Adrenal gland (tissue), 5 donors: ENCODE results near the gene KIAA1210.

Experiments used
- POLR2A ChIP-seq, 2 donors: fragments of 450-650 bp; IDR thresholded peaks; one replicate each; pipeline ENCODE4 v1.6.1; 2017; ENCODE audit warnings: antibody characterized with exemption in 2 of 2, mild to moderate bottlenecking in 2 of 2, moderate library complexity in 1 of 2
- TF ChIP-seq, protein P1 (sequence below), 6 experiments: fragments of 450-650 bp in 4 of 6; fragments of 200-600 bp in 2 of 6; sonication (generic) in 1 of 6; IDR thresholded peaks; 1 replicate in 5 of 6; 2 replicates in 1 of 6; pipeline versions ENCODE4 v1.5.1 to v1.8.0; 2016 to 2021; ENCODE audit warnings: antibody characterized with exemption in 6 of 6, mild to moderate bottlenecking in 2 of 6, moderate library complexity in 1 of 6
- donor health status: DM: no; HTN: no; CAD: no.

DNA sequence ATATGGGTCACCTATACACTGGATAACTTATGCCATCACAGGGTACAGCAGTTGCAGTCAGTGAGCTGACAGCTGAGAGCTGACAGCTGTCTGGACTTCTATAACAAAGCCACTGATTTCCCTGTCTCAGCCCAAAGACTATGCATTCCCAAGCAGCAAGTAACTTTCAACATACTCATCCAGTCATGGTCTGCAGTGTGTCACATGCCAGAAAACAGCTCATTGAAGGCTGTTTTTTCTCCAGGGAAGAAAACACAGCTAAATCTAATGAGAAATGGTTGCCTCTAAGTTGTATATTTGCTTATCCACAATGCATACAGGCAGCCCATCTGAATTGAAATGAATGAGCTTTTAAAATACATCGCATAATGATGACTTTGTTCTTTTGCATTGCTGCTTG, 6.3 kb downstream of the KIAA1210 start:
- TF ChIP-seq, protein P1, sequence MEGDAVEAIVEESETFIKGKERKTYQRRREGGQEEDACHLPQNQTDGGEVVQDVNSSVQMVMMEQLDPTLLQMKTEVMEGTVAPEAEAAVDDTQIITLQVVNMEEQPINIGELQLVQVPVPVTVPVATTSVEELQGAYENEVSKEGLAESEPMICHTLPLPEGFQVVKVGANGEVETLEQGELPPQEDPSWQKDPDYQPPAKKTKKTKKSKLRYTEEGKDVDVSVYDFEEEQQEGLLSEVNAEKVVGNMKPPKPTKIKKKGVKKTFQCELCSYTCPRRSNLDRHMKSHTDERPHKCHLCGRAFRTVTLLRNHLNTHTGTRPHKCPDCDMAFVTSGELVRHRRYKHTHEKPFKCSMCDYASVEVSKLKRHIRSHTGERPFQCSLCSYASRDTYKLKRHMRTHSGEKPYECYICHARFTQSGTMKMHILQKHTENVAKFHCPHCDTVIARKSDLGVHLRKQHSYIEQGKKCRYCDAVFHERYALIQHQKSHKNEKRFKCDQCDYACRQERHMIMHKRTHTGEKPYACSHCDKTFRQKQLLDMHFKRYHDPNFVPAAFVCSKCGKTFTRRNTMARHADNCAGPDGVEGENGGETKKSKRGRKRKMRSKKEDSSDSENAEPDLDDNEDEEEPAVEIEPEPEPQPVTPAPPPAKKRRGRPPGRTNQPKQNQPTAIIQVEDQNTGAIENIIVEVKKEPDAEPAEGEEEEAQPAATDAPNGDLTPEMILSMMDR (IDR thresholded peaks at IDR 0.05), result no peak
- TF ChIP-seq POLR2A (IDR thresholded peaks at IDR 0.05), result no peak
